GM12865 (cell line): ENCODE data around the gene SASS6.
A peak's percentile ranks its signal among the peaks of the same experiment; 100 is the strongest.
"Not testable (repeated sequence)": the region's sequence is repeated elsewhere in the genome, so short reads cannot be mapped to it uniquely, and the experiment has no call there.

Experiments used
- DNase-seq: peaks from one replicate; pipeline ENCODE4 v3.0.0; 2010; ENCODE audit warnings: low read depth
- H3K4me3 ChIP-seq: 2 replicates; pipeline ENCODE4 v1.5.1; 2011; ENCODE audit warnings: mild to moderate bottlenecking, low read depth, low read length, control low read depth
- CTCF ChIP-seq: IDR thresholded peaks from 2 replicates; pipeline ENCODE4 v1.5.1; 2011; ENCODE audit warnings: low read length, control low read depth, low read depth, inconsistent platforms; ENCODE audit not compliant: insufficient read depth; ENCODE audit errors: missing control alignments

The SASS6 gene

GRCh38 chr1:100051893-100052292, 80.8 kb downstream of the SASS6 start:
- no peak for TF ChIP-seq CTCF
- no peak for DNase-seq
- H3K4me3 ChIP-seq, result no peak overlapping the region

- no peak for DNase-seq
- no peak for TF ChIP-seq CTCF
- no peak overlapping the region for H3K4me3 ChIP-seq
Measured at GRCh38 chr1:100051401-100051800, 81.3 kb downstream of the SASS6 start.

GRCh38 chr1:100050139-100050538, 82.6 kb downstream of the SASS6 start:
- H3K4me3 ChIP-seq, result no peak overlapping the region
- no peak for TF ChIP-seq CTCF
- peak; percentile 26 for DNase-seq

- not testable (repeated sequence) for DNase-seq
- H3K4me3 ChIP-seq, result peak overlapping the region; percentile 47; the same call in 1 of the 2 replicates
Measured at GRCh38 chr1:100047235-100047708, 85.5 kb downstream of the SASS6 start.

- TF ChIP-seq CTCF, result no peak
- no peak overlapping the region; the same call in 1 of the 2 replicates for H3K4me3 ChIP-seq
- DNase-seq, result no peak
Measured at GRCh38 chr1:100045206-100045605, 87.5 kb downstream of the SASS6 start.

- H3K4me3 ChIP-seq, result peak overlapping the region; percentile 93
- no peak for TF ChIP-seq CTCF
- DNase-seq, result no peak
Measured at GRCh38 chr1:100039591-100039990, 93.1 kb downstream of the SASS6 start.

- peak; percentile 90 for DNase-seq
- TF ChIP-seq CTCF, result no peak
- H3K4me3 ChIP-seq, result peak overlapping the region; percentile 93
Measured at GRCh38 chr1:100038660-100039287, 94.0 kb downstream of the SASS6 start.
